Liver (tissue), 9 donors: ENCODE data around the gene IRF2. TPM values are rescaled to one million over a fixed set of nuclear protein-coding genes. Genes with fewer than 3 reads are reported as not detected.

ENCODE experiments used
- DNase-seq: peaks from one replicate; pipeline ENCODE4 v3.0.0-alpha.2; 2017; ENCODE audit warnings: low spot score
- H3K27ac ChIP-seq, 2 donors: one replicate each; pipeline ENCODE4 v1.7.0; 2013; ENCODE audit warnings: inconsistent platforms in 2 of 2, low read length in 2 of 2, control low read depth in 1 of 2, low read depth in 1 of 2, mild to moderate bottlenecking in 1 of 2
- H3K27me3 ChIP-seq, 4 donors: one replicate each; pipeline versions ENCODE4 v1.6.1 to v1.7.0; 2013; ENCODE audit warnings: low read length in 3 of 4, inconsistent platforms in 1 of 4, mild to moderate bottlenecking in 1 of 4, moderate library complexity in 1 of 4; ENCODE audit not compliant: control insufficient read depth in 4 of 4, insufficient read depth in 4 of 4
- H3K36me3 ChIP-seq, 4 donors: one replicate each; pipeline versions ENCODE4 v1.6.1 to v1.7.0; 2013; ENCODE audit warnings: low read length in 3 of 4, mild to moderate bottlenecking in 3 of 4, low read depth in 1 of 4, moderate library complexity in 1 of 4; ENCODE audit not compliant: control insufficient read depth in 4 of 4, insufficient read depth in 3 of 4
- H3K4me1 ChIP-seq, 4 donors: one replicate each; pipeline versions ENCODE4 v1.6.1 to v1.7.0; 2013; ENCODE audit warnings: low read length in 3 of 4, mild to moderate bottlenecking in 3 of 4, moderate library complexity in 1 of 4; ENCODE audit not compliant: control insufficient read depth in 4 of 4, insufficient read depth in 4 of 4
- H3K4me3 ChIP-seq, 3 donors: one replicate each; pipeline versions ENCODE4 v1.6.1 to v1.7.0; 2013; ENCODE audit warnings: low read length in 3 of 3, control low read depth in 1 of 3, low read depth in 1 of 3, mild to moderate bottlenecking in 1 of 3
- H3K9ac ChIP-seq, 2 donors: one replicate each; pipeline ENCODE4 v1.7.0; 2013; ENCODE audit warnings: low read length in 2 of 2, mild to moderate bottlenecking in 2 of 2, moderate library complexity in 2 of 2, control low read depth in 1 of 2, low read depth in 1 of 2
- H3K9me3 ChIP-seq, 4 donors: one replicate each; pipeline versions ENCODE4 v1.6.1 to v1.7.0; 2013; ENCODE audit warnings: low read length in 3 of 4; ENCODE audit not compliant: control insufficient read depth in 4 of 4
- ATF3 ChIP-seq: IDR thresholded peaks from 2 replicates; pipeline ENCODE4 v1.6.1; 2016; ENCODE audit warnings: antibody characterized with exemption
- CTCF ChIP-seq: fragments of 150-350 bp; IDR thresholded peaks from 2 replicates; pipeline ENCODE4 v1.5.1; 2017; ENCODE audit warnings: improper control_type of control experiment, low read depth, low read length; ENCODE audit not compliant: missing input control
- EGR1 ChIP-seq, 2 donors: IDR thresholded peaks; 2 replicates each; pipeline ENCODE4 v1.6.1; 2016 to 2018; ENCODE audit warnings: antibody characterized with exemption in 2 of 2, low read depth in 2 of 2
- FOXA1 ChIP-seq: IDR thresholded peaks from 2 replicates; pipeline ENCODE4 v1.6.1; 2016; ENCODE audit warnings: antibody characterized with exemption
- FOXA2 ChIP-seq: IDR thresholded peaks from 2 replicates; pipeline ENCODE4 v1.6.1; 2016; ENCODE audit warnings: antibody characterized with exemption
- GABPA ChIP-seq, 2 donors: IDR thresholded peaks in 1 of 2; conservative IDR thresholded peaks in 1 of 2; 2 replicates each; pipeline ENCODE4 v1.6.1; 2016; ENCODE audit warnings: antibody characterized with exemption in 2 of 2, mild to moderate bottlenecking in 1 of 2, moderate library complexity in 1 of 2
- JUND ChIP-seq, 2 donors: IDR thresholded peaks; 2 replicates each; pipeline ENCODE4 v1.6.1; 2016; ENCODE audit warnings: antibody characterized with exemption in 2 of 2
- MAX ChIP-seq: IDR thresholded peaks from 2 replicates; pipeline ENCODE4 v1.6.1; 2016; ENCODE audit warnings: antibody characterized with exemption
- NR2F2 ChIP-seq: IDR thresholded peaks from 2 replicates; pipeline ENCODE4 v1.6.1; 2016; ENCODE audit warnings: antibody characterized with exemption
- RAD21 ChIP-seq, 2 donors: IDR thresholded peaks; 2 replicates each; pipeline ENCODE4 v1.6.1; 2016; ENCODE audit warnings: antibody characterized with exemption in 2 of 2, mild to moderate bottlenecking in 2 of 2
- RXRA ChIP-seq, 2 donors: IDR thresholded peaks; 2 replicates each; pipeline ENCODE4 v1.6.1; 2017 to 2018; ENCODE audit warnings: antibody characterized with exemption in 2 of 2, mild to moderate bottlenecking in 1 of 2
- YY1 ChIP-seq: IDR thresholded peaks from 2 replicates; pipeline ENCODE4 v1.6.1; 2016; ENCODE audit warnings: antibody characterized with exemption, mild to moderate bottlenecking
- WGBS: extraction: QIAGEN DNeasy Blood & Tissue Kit; methylation state at CpG from one replicate; pipeline ENCODE4 v1.1.7; 2013; 5-methylcytosine and 5-hydroxymethylcytosine counted together
- polyA plus RNA-seq, 2 donors: library from polyadenylated mRNA; stranded (reverse) in 1 of 2; unstranded in 1 of 2; fragments of 200-250 nt in 1 of 2; fragments of >200 nt in 1 of 2; fragmentation: Nextera tagmentation in 1 of 2; extraction: Ambion mirVana in 1 of 2; gene quantifications; one replicate each; pipeline versions ENCODE4 v1.2.1 to v1.2.3, GENCODE V29; 2013 to 2015
- total RNA-seq, 2 donors: library from RNA; depleted of rRNA; stranded (reverse); fragments of >200 nt; gene quantifications; one replicate each; pipeline ENCODE4 v1.2.3, GENCODE V29; 2014
- donor health status: healthy.
- donor health status: healthy.
- donor health status: healthy.
- donor health status: healthy.
- donor health status: healthy.

The IRF2 gene
- total and polyA plus RNA-seq, 4 donors = 12.9 to 25.5 (median 22.2) TPM

- Histone ChIP-seq H3K9me3 (no peaks in the 10 kb centered on the region), H3K4me1 (peaks cover 0 to 27% (median 16%) of the 10 kb centered on the region in 4 donors), H3K4me3 (no peak overlapping the region), H3K27me3 (no peaks in the 10 kb centered on the region), H3K36me3 (peaks cover 5 to 18% (median 10%) of the 10 kb centered on the region in 4 donors), H3K27ac (peak overlapping the region; percentile 81 to 94), H3K9ac (peak overlapping the region; percentile 34 to 82)
- 82% methylated on average over 8 of the region's 8 CpGs for WGBS
- TF ChIP-seq RXRA (IDR thresholded peaks at IDR 0.05) = no peak
- no peak for TF ChIP-seq GABPA (IDR thresholded peaks at IDR 0.05 in 1 of 2, conservative IDR thresholded peaks at IDR 0.05 in 1 of 2)
- TF ChIP-seq EGR1 (IDR thresholded peaks at IDR 0.05; ENCODE audit: low read depth in 2 of 2) = no peak
- TF ChIP-seq RAD21 (IDR thresholded peaks at IDR 0.05) = no peak
- peak; percentile 22 to 52 for TF ChIP-seq JUND (IDR thresholded peaks at IDR 0.05)
- TF ChIP-seq FOXA1 = no peak
- TF ChIP-seq MAX = no peak
- TF ChIP-seq NR2F2 = no peak
- DNase-seq = no peak
These were observed 56.4 kb downstream of the IRF2 start for GRCh38 chr4:184417802-184418511.

GRCh38 chr4:184416913-184417734 is 57.2 kb downstream of the IRF2 start:
- peak overlapping the region; percentile 81 to 94 for H3K27ac ChIP-seq
- peaks cover 0 to 31% (median 16%) of the 10 kb centered on the region in 4 donors for H3K4me1 ChIP-seq
- peak overlapping the region; percentile 34 to 82 for H3K9ac ChIP-seq
- peaks cover 5 to 17% (median 10%) of the 10 kb centered on the region in 4 donors for H3K36me3 ChIP-seq
- H3K27me3 ChIP-seq = no peaks in the 10 kb centered on the region
- no peak for DNase-seq
- no peak for TF ChIP-seq EGR1 (IDR thresholded peaks at IDR 0.05; ENCODE audit: low read depth in 2 of 2)
- TF ChIP-seq RXRA (IDR thresholded peaks at IDR 0.05) = peak in 1 of 2 donors; percentile 7
- TF ChIP-seq RAD21 (IDR thresholded peaks at IDR 0.05) = peak in 1 of 2 donors; percentile 41
- peak overlapping the region; percentile 7 to 35 (median 23) for H3K4me3 ChIP-seq
- WGBS = 45% methylated on average over 12 of the region's 12 CpGs
- no peaks in the 10 kb centered on the region for H3K9me3 ChIP-seq

- no peak for DNase-seq
- 97% methylated on average over 6 of the region's 6 CpGs for WGBS
- H3K9me3 ChIP-seq = no peaks in the 10 kb centered on the region
- H3K4me1 ChIP-seq = peaks cover 0 to 26% (median 14%) of the 10 kb centered on the region in 4 donors
- peaks cover 5 to 16% (median 10%) of the 10 kb centered on the region in 4 donors for H3K36me3 ChIP-seq
- no peak for TF ChIP-seq ATF3
- no peak for TF ChIP-seq CTCF
- TF ChIP-seq FOXA2 = no peak
- no peak for TF ChIP-seq YY1
- TF ChIP-seq EGR1 (IDR thresholded peaks at IDR 0.05; ENCODE audit: low read depth in 2 of 2) = no peak
- no peak for TF ChIP-seq GABPA (IDR thresholded peaks at IDR 0.05 in 1 of 2, conservative IDR thresholded peaks at IDR 0.05 in 1 of 2)
- TF ChIP-seq MAX = no peak
- H3K4me3 ChIP-seq = no peak overlapping the region
- no peak overlapping the region for H3K9ac ChIP-seq
- H3K27me3 ChIP-seq = no peaks in the 10 kb centered on the region
- no peak overlapping the region for H3K27ac ChIP-seq
These were observed 59.3 kb downstream of the IRF2 start for GRCh38 chr4:184415071-184415470.
